DLD1 (cell line): ENCODE results near the gene BBIP1.
"Not testable (repeated sequence)": the region's sequence is repeated elsewhere in the genome, so short reads cannot be mapped to it uniquely, and the experiment has no call there.

Experiments
- in situ Hi-C: cut with HindIII; loops from 2 replicates; pipeline ENCODE4 v1.10.0; 2017; ENCODE audit warnings: low sequenced_read_pairs

BBIP1 gene

DNA sequence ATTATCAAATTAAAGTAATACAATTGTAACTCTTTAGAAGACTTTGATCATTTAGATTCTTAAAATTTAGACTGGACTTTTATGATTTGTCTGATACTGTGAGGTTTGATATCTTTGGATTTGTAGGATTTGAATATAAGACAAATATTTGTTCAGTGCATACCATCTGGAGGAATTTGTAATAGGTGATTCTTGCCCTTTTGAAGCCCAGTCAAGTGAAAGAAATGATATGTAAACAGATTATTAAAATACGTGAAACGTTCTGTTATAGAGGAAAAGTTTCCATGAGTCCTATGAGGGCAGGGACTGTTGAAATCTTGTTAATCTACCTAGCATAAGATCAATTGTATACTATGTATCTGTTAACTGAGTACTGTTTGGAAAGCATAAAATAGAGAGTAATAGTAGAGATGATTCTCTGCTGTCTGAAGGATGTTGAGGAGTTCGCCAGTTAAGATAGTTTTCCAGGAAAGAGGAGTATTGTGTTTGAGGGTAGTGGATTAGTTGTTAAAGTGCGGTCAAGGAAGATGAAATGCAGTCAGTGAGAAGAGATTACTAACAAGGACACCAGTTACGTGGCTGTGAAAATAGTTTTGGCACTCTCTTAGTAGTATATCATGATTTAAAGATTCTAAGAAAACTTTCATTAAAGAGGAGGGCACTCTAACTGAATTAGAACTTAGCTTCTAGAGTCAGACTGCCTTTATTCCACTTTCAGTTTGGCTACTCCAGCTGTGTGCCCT lies 32.9 kb downstream of the BBIP1 start:
- in situ Hi-C loops: no loop called here

GRCh38 chr10:110883924-110884323 lies 35.1 kb downstream of the BBIP1 start:
- in situ Hi-C loops: no loop called here

GRCh38 chr10:110881905-110882304 lies 37.1 kb downstream of the BBIP1 start:
- in situ Hi-C loops: no loop called here

GRCh38 chr10:110881247-110881646 lies 37.7 kb downstream of the BBIP1 start:
- in situ Hi-C loops: no loop called here

- in situ Hi-C loops: no loop called here
Observed at GRCh38 chr10:110880012-110880411, 39.0 kb downstream of the BBIP1 start.

- in situ Hi-C loops: no loop called here
Observed at GRCh38 chr10:110876788-110877187, 42.2 kb downstream of the BBIP1 start.

- in situ Hi-C loops: no loop called here
Observed at GRCh38 chr10:110876000-110876399, 43.0 kb downstream of the BBIP1 start.

- in situ Hi-C loops: no loop called here
Observed at GRCh38 chr10:110873951-110874350, 45.0 kb downstream of the BBIP1 start.

DNA sequence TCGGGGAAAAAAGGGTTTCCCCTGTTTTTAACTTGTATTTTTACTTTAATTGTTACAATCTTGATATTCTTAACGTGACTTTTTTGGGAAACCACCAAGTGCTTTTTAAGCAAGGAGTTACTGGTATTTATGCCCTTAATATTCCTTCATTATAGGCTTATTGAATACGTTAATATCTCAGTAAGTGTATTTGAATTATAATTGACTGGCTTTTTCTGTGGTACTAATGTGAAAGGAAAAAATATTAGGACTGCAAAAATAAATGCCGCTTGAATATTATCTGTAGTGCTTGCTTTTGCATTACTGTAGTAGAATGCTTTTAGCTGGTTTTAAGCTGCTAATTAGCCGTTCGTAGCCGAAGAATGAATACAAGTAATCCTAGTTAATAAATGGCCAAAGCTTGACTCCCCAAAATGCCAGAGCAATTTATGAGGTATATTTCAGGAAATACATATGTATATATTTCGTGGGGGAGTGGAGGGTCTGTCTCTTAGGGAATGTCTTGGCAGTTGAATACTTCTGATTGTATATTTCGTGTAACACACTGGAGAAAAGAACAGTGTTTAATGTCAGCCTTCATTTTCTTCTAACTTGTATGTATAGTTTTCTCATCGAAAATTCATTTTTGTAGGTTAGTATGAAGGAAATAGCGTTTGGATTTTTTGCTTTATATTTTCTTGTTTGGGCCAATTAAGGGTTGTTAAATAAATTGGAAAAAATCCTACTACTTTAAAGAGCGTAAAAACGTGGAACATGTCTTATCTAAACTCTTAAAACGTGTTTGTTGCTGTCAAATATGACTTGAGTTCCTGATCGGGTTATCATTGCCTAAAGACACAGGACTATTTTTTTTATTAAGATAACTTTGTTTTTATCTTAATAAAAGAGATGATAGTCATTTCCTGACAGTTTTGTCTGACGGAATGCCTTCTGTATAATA lies 45.7 kb downstream of the BBIP1 start:
- in situ Hi-C loops: no loop called here

DNA sequence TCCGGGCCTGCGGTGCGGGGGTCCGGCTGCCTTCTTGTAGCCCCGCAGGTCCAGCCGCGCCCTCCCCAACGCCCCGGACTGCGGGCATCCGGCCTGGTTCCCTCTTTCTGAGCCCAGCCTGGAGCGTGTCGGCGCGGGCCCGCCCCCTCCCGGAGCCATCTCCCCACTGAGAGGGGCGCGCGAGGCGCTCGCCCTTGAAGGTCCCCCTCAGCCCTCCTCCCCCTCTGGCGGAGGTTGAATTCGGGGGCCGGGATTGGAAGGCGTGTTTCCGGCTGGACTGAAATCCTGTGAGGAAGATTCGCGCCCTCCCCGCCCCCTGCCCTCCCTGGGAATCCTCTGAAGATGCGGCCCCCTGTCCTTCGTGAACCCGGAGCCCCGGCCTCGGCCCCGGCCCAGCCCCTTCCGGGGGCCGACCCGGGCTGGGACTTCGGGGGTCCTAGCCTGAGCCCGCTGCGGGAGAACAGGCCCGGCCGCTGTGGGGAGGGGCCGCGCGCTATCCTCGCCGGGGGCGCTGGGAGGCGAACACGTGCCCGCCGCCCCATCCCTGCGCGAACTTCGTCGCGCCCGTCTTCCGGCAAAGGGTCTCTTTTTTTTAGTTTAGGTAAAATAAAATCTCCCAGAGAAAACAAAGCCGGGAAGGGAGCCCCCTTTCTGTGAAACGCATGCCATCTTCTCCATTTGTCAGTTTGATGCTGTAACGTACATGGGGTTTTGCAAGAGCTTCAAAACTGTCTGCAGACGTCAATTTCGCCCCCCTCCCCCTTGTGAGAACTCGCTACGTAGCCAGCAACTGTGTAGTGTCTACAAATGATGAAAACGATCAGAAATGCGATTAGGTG lies 46.6 kb downstream of the BBIP1 start:
- in situ Hi-C loops: no loop called here

DNA sequence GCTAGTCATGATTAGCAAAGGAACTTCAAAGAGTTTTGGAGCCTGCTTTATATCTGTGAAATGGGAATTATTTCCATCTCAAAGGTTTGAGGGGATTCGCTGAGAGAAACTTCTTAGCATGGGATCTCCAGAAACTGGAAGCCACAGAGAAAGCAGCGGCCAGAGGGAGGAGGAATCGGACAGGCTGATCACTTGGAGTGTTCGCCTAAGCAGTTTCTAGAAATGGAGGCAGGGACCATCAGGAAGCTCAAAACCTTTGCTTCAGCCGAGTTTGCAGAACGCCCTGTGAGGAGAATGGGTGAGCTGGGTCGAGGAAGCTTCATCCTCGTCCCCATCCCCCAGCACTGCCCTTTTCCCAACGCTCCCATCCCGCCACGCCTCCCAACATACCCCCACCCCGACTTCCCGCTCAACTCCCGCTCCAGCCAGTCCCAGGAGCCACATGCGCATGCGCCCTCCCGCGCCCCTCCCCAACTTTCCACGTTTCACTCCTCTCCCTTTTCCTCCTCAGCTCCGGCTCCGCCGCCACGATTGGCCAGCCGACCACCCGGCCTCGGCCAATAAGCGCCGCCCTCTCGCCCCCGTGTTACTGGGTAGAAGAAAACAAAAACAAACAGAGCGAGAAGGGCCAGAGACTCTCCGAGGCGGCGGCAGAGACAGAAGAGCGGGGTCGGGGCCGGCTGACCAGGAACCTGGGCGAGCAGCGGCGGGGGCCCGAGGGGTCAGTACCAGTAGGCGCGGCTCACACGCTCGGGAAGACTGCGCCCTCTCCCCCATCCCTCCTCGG lies 47.5 kb downstream of the BBIP1 start, which contains the start of gene PDCD4:
Gene PDCD4 (plus strand): TSS at position 631 of the 787 bp plus-strand sequence. CDS start 4,100 bp downstream, outside the sequence.
- in situ Hi-C loops: no loop called here

GRCh38 chr10:110870823-110871297 lies 48.1 kb downstream of the BBIP1 start:
- in situ Hi-C loops: no loop called here

- in situ Hi-C loops: no loop called here
Observed at GRCh38 chr10:110868981-110869380, 50.0 kb downstream of the BBIP1 start.

DNA sequence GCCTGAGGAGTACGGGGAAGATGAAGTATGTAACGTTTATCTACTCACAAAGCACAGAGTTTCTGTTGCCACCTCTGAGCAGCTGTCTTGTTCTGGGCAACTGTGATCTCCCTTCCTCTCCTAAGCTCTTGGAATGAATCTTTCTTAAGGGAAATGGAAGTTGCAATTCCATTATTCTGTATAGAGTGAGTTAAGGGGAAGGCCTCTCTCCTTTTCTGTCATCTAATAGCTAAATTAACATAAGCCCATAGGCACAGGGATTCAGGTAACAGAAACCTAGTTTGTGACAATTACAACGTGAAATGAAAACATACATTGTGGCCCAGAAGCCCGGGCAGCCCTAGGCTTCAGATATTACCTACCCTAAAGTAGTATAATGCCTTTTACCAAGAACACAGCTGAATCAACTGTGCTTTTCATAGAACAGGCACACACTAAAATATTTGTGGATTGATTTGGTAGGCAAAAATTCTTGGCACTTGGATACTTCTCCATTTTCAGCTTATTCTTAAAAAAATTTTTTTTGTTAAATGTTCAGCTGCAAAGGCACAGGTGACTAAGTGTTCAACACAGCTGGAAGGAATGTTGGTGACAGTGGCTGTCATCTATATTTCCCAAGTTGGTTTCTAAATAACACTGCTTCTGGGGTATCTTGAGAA lies 51.0 kb downstream of the BBIP1 start:
- in situ Hi-C loops: no loop called here

DNA sequence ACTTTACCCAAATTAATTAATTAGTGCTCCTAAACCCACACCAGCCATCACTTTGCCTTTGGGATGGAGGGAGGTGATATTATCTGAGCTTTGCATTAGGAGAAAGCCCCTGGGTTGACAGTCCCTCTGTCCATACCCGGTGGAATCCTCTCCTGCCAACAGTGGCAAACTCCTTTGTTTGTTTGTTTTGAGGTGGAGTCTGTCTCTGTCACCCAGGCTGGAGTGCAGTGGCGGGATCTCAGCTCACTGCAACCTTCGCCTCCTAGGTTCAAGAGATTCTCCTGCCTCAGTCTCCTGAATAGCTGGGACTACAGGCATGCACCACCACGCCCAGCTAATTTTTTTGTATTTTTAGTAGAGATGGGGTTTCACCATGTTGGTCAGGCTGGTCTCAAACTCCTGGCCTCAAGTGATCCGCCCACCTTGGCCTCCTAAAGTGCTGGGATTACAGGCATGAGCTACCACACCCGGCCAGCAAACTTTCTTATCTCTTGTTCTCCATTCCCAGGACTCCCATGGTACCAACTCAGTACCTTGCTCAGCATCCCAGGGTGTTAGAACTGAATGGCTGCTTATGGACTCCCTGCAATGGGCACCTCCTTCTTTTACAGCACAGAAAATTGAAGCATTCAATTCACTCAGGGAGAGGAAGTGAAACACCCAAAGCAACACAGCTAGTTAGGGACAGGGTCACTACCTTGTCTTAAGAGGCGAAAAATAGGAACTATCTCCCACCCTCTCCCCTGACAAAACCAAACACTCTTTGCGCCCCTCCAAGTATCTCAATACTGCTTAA lies 51.8 kb downstream of the BBIP1 start:
- in situ Hi-C loops: not testable (repeated sequence)

DNA sequence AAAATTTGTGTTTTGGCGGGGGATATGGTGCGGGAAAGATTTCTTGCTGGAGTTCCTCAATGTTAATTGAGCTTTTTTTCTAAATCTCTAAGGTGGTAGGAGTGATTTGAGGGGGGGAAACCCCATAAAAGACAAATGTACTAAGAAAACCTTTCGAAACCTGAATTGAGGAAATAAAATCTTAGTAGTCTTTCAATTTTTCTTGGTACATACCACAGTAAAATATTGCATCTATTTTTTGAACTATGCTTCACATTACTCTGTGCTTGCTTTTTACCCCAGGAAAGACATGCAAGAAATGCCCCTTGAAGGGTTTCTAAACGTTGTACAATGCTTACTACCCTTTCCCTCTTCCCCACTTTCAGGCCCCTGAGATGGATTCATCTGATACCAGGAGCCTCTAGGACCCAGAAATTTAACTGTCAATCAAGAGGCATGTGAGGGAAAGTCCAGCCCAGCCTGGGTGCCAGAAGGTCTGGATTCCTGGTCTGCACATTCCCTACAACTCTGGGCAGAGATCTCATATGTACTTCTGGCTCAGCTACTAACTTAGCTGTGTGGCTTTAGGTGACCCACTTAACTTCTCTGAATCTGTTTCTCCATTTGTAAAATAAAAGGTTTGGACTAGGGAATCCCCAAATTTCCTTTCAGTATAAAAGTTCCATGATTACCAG lies 53.0 kb downstream of the BBIP1 start:
- in situ Hi-C loops: no loop called here

DNA sequence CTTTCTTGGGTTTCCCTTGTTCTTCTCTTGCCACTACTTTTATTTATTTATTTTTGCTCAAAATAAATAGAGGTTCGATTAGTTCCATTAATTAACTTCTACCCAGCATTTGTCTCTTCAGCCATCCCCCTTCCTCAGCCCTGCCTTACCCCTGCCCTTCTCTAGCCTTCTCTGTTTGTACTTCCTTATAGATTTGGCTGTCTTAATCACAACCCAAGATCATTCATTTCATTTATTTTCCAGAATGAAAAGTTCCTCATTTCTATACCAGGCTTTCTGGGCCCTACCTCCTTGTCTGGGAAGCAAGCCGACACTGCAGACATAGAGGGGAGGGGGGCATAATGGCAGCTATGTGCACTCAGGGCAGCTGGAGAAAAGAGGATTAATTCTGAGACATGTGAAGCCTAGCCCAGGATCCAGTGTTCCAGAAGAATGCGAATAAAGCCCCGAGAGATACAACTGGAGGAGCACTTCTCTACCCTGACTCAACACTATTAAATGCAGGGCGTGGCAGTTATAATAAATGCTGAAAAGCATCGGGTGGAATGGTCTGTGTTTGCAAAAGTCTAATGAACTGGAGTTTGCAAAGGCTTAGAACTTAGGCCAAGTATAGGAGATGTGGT lies 53.7 kb downstream of the BBIP1 start:
- in situ Hi-C loops: no loop called here

DNA sequence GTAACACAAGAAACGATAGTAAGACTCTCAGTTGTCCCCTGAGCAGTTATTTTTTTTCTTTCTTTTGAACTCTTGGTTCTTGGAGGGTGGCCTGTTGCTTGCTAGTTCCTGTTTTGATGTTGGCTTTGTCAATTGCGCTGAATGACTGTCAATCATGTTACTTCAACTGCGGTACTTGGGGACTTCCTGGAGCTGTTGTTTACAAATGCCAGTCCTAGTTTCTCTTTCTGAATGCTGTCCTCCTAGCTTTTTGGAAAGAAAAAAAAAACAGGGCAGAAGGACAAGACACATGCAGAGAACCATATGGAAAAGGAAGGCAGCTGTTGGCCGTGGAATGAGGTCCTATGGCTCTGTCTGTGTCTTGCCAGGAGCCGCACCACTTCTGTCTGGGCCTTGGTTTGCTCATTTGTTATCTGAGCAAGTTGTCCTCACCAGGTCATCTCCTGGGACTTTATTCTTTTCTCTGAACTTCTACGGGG lies 54.3 kb downstream of the BBIP1 start:
- in situ Hi-C loops: no loop called here
